ENCODE results near the gene FNBP1L. TPM values are rescaled to one million over a fixed set of nuclear protein-coding genes. Genes with fewer than 3 reads are reported as not detected.

FNBP1L gene
- total and polyA plus RNA-seq, 12 donors, result 10.7 to 41.4 (median 23.8) TPM

DNA sequence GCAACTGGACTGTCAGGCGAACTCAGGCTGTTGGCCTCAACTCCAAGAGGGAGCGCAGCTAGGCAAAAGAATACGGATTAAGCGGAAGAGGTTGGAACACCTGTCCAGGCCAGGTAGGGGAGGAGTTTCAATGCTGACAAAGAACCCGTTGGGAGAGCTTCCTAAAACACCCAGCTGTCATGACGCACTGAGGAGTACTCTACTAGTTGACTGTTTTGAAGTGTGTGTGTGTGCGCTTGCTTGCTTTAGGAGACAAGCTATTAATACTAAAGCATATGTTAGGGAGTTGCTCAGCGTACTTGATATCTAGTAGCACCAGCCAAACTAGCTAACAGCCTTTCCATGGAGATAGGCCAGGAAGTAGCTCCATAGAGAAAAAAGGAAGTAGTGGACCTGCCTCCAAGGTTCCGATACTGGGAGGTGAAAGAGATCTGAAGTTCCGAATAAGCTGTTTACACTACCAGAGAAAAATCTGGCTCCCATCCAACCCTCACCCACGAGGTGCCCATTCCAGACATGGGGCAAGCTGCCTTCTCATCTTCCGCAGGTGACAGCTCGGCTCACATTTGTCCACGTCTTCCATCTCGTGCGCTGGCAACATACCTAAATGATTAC lies 974 bp upstream of the FNBP1L start:
- peak overlapping the region in 9 of 10 donors; percentile 86 to 97 (median 91) for H3K27ac ChIP-seq
- peaks cover 0 to 32% (median 21%) of the 10 kb centered on the region in 9 donors for H3K4me1 ChIP-seq
- no peak for TF ChIP-seq CTCF (IDR thresholded peaks at IDR 0.05)
- H3K27me3 ChIP-seq, result peaks cover 0 to 24% (median 0%) of the 10 kb centered on the region in 7 donors
- H3K9me3 ChIP-seq, result no peaks in the 10 kb centered on the region
- ATAC-seq (peak in 7 of 8 donors; percentile 7 to 46 (median 31)), DNase-seq (peak in 1 of 2 donors; percentile 33)
- intact Hi-C loops (cut with DNase I), result loop anchor here in 9 of 10 donors (5.0 to 10.0 kb wide), 10 partner anchors 90 to 400 kb away; no protein-coding TSS in a partner anchor
- H3K4me3 ChIP-seq, result peak overlapping the region; percentile 71 to 100 (median 97)
- no peaks in the 10 kb centered on the region for H3K36me3 ChIP-seq
- WGBS, 2 donors, result 36 to 40% methylated on average over 16 of the region's 16 CpGs

- TF ChIP-seq CTCF (IDR thresholded peaks at IDR 0.05), result peak in 4 of 9 donors; percentile 3 to 24 (median 14)
- WGBS, 2 donors, result 0% methylated on average over 63 to 77 of the region's 77 CpGs
Observed at GRCh38 chr1:93448292-93448982, 519 bp downstream of the FNBP1L start.

DNA sequence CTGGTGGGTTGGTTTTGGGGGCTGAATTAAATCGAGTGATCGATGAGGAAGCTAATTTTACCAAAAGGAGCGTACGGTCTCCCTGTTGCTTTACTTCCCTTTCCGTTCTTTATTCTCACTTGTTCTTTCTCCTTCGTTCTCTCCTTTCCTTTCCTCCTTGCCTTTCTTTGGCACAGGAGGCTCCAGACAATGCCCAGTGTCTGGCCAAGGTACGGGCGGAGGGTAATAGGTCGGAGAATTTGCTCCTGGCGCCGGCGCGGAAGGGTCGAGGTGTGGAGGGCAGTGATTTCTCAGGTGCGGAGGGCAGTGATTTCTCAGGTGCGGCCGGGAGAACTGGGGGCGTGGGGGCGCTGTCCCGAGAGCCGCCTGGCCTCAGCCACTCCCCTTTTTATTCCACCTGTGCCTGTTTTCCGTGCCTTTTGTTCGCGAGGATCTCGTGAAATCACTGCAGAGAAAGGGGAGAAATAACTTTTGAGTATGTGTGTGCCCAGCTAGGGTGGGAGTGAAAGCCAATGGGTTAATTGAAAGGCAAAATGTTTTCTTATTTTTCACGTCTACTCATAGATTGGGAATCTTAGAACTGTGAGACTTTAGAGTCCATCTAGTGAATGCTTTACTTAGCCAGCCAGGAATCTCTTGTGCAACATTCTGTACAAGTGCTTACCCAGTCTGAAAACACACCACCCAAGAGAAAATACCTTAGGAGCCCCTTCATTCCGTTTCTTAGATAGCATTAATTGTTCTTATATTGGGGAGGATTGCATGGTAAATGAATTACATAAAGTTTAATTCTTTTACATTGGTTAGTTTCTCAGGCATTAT lies 1.3 kb downstream of the FNBP1L start:
- intact Hi-C loops (cut with DNase I), result loop anchor here in 9 of 10 donors (1.0 to 10.0 kb wide), 11 partner anchors 88 to 398 kb away; no protein-coding TSS in a partner anchor
- H3K9me3 ChIP-seq, result no peaks in the 10 kb centered on the region
- WGBS, 2 donors, result 2 to 3% methylated on average over 27 of the region's 27 CpGs
- DNase-seq (no peak), ATAC-seq (peak in 5 of 8 donors; percentile 2 to 23 (median 20))
- peaks cover 0 to 32% (median 21%) of the 10 kb centered on the region in 9 donors for H3K4me1 ChIP-seq
- no peaks in the 10 kb centered on the region for H3K36me3 ChIP-seq
- peak overlapping the region; percentile 71 to 100 (median 97) for H3K4me3 ChIP-seq
- H3K27ac ChIP-seq, result peak overlapping the region; percentile 86 to 97 (median 91)
- H3K27me3 ChIP-seq, result peaks cover 0 to 24% (median 0%) of the 10 kb centered on the region in 7 donors
- peak in 1 of 9 donors; percentile 23 for TF ChIP-seq CTCF (IDR thresholded peaks at IDR 0.05)

More at GRCh38 chr1:93448292-93448982, 519 bp downstream of the FNBP1L start:
- Histone ChIP-seq H3K36me3 (no peaks in the 10 kb centered on the region), H3K27me3 (peaks cover 0 to 24% (median 0%) of the 10 kb centered on the region in 7 donors), H3K27ac (peak overlapping the region; percentile 86 to 97 (median 91)), H3K4me3 (peak overlapping the region; percentile 71 to 100 (median 97)), H3K4me1 (peaks cover 0 to 32% (median 21%) of the 10 kb centered on the region in 9 donors), H3K9me3 (no peaks in the 10 kb centered on the region)
- intact Hi-C loops (cut with DNase I), result loop anchor here in 9 of 10 donors (5.0 to 10.0 kb wide), 10 partner anchors 89 to 399 kb away; no protein-coding TSS in a partner anchor
- ATAC-seq, result peak; percentile 56 to 82 (median 66)
- peak; percentile 65 to 77 for DNase-seq
